ENCODE results near the gene RDH11.
A peak's percentile ranks its signal among the peaks of the same experiment; 100 is the strongest.
"Not testable (repeated sequence)": the region's sequence is repeated elsewhere in the genome, so short reads cannot be mapped to it uniquely, and the experiment has no call there.

The RDH11 gene

DNA sequence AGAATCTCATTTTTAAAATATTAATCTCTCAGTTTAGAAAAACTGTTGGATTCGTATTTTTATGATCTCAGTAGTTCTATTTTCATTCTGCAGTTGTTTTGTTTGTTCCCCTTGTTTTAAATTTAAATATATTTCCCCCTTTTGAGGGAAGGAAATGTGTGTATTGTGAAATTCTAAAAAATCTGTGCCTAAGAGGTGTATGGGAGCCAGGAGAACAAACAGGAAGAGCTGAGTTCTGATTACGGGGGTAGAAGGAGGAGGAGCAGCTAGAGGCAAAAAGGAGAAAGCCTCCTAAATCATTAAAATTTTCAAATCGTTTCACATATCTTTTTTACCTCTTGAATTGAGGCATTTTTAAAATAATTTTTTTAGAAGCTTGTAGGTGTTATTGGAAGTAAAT, 8.4 kb upstream of the RDH11 start:
- no peak for DNase-seq

DNA sequence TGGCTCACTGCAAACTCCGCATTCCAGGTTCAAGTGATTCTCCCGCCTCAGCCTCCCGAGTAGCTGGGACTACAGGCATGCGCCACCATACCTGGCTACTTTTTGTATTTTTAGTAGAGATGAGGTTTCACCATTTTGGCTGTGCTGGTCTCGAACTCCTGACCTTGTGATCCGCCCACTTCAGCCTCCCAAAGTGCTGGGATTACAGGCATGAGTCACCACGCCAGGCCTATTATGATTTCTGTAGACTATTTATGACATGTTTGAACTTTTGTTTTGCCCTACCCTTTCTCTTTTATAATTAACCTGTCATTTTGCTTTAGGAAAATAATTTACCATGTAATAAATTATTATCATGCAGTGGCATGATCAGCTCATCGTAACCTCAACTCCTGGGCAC, 5.9 kb upstream of the RDH11 start, which contains the start of gene RDH12:
Gene RDH12, plus strand, starts transcription at position 395 of the 400 bp plus-strand sequence. CDS start 20,757 bp downstream, outside the sequence.
- not testable (repeated sequence) for DNase-seq

DNA sequence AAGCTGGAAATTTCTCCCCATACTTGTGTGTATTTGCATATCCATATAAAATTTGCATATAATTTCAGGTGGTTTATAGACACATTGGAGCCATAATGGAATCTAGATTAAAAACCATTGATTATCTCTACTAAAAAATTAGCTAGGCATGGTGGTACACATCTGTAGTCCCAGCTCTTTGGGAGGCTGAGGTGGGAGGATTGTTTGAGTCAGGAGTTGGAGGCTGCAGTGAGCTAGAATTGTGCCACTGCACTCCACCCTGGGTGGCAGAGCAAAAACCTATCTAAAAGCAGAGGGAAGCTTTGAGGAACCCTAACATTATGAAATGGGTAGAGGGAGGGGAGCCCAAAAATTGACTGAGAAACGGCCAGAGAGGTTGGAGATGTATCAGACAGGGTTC, 2.6 kb upstream of the RDH11 start:
- DNase-seq = no peak

DNA sequence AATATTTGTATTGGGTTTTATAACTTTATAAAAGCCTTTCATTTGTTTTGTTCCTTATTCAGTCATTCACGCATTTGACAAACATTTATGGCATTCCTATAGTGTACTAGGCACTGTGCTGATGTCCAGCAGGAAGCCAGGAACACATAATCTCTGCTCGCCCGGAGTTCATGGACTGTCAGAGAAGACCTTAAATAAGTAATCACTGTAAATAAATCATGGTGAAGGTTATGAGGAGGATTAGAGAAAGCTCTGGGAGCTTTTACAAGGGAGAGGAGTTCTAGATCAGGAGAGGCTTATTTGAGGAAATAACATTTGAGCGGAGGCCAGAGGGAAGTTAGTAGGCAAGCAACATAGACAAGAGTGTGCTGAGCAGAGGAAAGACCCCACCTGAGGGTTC, 1.4 kb upstream of the RDH11 start:
- no peak for DNase-seq

DNA sequence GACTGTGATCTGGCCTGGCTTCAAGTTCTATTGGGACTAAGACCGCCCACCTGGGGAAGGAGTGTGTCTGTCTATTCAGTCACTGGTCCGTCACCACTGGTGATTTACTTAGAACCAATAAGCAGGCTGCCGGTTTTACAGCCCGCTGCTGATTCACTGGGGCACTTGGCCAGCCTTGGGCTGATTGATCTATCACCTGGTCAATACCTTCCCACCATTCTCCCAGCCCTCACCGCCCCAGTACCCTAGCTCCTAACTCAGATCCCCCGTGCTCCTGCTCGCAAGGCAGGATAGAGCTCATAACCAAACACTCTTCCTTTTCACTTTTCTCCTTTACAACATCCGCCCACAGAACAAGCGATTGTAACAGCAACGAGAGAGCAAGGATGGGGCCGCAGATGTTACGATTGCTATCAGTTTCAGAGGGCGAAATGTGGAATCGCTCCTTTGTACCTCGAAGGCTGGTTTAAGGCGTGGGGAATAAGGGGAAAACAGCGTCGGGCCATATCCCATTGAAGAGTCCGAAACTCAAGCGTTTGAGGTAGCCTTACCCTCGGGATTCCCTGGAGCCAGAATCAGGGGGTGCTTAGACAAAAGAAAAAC, 672 bp downstream of the RDH11 start:
- peak; percentile 58 for DNase-seq

DNA sequence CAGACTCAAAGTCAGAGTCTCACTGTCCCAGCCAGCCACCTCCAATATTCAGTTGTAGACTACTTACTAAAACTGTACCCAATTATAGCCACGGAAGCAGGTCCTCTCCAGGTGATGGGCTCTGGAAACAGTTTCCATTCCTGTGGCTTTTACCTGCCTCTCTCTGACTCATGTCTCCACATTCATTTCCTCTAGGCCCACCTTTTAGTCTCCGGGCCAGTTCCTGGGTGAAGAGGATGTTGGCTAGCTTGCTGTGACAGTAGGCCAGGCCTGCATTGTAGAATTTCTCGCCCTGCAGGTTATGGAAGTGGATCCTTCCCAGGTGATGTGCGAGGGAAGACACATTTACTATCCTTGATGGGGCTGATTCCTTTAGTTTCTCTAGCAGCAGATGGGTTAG, 5.6 kb downstream of the RDH11 start:
- DNase-seq = no peak

GRCh38 chr14:67683842-67684241, 11.7 kb downstream of the RDH11 start:
- DNase-seq = no peak

- no peak for DNase-seq
Observed at GRCh38 chr14:67680941-67681340, 14.6 kb downstream of the RDH11 start.

- DNase-seq = no peak
Observed at GRCh38 chr14:67680121-67680602, 15.4 kb downstream of the RDH11 start.

DNA sequence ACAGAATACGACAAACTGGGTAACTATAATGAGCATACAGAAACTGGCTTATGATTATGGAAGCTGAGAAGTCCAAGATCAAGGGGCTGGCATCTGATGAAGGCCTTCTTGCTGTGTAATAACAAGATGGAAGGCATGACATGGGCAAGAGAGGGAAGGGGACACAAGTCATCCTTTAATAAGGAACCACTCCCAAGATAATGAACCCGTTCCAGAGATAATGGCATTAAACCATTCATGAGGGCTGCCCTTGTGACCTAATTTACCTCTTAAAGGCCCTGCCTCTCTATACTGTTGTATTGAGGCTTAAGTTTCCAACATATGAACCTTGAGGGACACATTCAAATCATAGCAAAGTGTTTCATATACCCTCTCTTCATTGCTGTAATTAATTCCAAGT, 16.6 kb downstream of the RDH11 start:
- no peak for DNase-seq

DNA sequence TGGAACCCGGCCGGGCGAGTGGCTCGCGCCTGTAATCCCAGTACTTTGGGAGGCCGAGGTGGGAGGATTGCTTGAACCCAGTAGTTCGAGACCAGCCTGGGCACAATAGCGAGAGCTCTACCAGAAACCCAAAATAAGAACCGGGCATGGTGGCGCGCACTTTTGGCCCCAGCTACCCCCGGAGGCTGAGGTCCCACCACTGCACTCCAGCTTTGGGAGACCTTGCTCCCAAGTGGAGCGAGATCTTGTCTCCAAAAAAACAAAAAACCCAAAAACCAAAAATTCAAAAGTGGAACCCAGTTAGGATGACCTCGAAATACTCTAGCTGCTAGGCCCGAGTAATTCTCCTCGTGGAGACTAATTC, 20.4 kb downstream of the RDH11 start:
- no peak for DNase-seq

GRCh38 chr14:67674480-67675218, 20.9 kb downstream of the RDH11 start, which contains the start of gene VTI1B:
Gene VTI1B (minus strand): TSS chr14:67674632. CDS start chr14:67674489, 143 bp downstream.
- DNase-seq = peak; percentile 90

GRCh38 chr14:67674139-67674479, 21.5 kb downstream of the RDH11 start:
- DNase-seq = peak; percentile 61

DNA sequence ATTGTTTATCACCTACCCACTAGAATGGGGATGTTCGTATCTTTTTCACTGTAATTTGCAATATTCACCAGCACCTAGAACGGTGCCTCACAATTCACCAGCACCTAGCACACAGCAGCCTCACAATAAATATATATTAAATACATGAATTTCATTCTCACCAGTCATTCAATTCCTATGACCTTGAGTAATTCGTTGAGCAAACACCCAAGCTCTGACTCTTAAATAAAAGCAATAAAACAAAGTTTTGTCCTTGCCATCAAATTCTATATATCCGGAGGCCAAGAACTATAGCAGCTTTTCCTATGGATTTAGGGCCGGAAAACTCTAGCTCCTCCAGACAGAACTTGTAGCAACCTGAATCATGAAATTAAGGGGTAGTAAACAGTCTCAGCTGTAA, 22.1 kb downstream of the RDH11 start:
- DNase-seq = no peak

DNA sequence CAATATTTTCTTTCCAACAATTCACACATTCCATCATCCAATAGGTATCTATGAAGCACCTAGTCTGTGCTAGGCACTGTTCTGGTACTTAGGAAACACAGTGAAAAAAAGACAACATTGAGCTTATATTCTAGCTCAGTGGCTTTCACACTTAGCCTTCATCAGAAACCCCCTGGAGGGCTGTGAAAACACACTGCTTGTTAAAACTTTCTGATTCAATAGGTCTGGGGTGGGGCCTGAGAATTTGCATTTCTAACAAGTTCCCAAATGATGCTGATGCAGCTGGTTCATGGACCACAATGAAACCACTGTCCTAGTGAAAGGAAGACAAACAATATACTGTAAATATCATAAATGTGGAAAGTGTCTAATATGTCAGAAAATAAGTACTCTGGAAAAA, 27.0 kb downstream of the RDH11 start:
- no peak for DNase-seq

GRCh38 chr14:67666750-67667449, 28.7 kb downstream of the RDH11 start:
- no peak for DNase-seq

DNA sequence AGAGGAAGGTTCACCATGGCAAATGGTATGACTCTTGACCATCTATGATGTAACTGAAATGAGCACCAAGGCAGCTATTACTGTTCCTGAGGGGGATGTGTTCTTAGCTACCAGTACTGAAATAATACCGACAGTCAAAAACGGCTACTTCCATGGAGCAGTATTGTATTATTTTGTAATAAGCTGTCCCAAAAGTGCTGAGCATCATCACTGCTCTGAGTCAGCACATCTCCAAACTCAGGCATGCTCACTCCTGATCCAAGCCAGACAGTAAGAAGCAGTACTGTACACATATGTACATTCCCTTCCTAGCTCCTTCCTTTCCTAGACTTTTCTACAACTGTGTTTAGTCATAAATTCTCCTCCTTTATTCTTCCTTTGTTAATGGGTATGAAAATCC, 29.7 kb downstream of the RDH11 start:
- DNase-seq = no peak

DNA sequence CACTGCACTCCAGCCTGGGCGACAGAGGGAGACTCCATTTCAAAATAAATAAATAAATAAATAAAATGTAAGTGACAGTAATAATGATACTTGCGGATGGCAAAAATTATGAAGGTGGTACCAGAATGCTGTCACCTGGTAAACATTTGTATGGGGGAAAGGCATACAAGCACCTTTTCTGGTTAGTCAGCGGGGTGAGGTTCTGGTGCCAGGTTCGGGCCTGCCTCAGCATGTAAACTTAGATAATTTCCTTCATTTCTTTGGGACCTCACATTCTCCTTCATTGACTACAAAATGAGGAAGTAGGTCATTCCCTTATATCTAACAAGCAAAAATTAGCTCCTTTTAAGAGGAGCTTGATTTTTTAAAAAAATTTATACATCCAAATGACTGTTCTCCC, 31.9 kb downstream of the RDH11 start:
- no peak for DNase-seq

GRCh38 chr14:67653651-67654280, 41.8 kb downstream of the RDH11 start:
- no peak for DNase-seq

DNA sequence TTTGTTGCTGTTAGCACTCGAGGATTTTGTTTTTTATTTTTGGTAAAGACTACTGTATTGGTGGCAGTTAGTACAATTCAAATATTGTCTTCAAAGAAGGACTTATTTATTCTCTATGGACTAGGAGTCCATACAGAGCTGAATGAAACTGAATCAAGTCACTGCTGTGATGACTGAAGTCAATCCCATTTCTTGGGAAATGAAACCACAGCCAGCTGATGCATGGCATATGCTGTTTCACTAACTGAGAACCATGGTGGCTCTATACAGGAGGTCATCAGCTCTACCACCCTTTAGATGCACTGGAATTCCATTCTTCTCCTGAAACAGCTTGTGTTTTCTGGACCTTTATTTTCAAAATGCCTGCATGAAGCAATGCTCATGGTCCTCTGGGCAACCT, 43.4 kb downstream of the RDH11 start:
- no peak for DNase-seq

GRCh38 chr14:67650694-67651093, 44.9 kb downstream of the RDH11 start:
- no peak for DNase-seq

DNA sequence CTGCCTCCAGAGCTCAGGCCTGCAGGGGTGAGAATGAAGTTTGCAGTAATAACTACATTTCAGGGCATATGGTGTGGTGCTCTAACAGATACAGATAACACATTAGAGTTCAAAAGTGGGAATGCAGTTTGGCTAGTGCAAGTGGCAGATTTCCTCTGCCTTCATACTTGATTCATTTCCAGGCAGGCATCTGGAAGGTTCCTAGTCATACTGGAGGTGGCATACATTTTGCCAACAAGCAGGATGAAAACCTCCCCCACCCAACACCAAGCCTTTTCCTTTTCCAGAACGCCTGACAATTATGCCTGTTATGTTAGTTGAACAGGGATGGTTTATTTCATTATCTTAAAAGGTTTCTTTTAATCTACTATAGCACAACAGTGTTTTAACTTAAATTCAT, 45.4 kb downstream of the RDH11 start:
- DNase-seq = no peak

DNA sequence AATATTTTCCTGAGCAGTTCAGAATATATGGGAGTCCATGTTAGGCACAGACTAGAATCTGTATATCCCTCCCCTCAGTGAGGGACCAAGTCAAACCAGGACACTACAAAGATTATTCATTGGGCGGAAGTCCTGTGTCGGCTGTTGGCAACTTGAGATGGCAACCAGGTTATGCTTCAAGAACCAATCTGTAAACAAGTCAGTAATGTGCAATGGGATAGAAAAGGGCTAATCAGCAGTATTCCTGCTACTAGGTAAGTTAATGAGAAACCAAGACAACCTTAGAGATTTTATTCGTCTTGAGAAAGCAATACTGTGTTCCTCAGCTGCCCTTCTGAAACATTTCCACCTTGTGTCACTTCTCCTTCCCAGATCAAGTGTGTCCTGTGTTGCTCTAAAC, 49.4 kb downstream of the RDH11 start:
- DNase-seq = no peak

- DNase-seq = no peak
Observed at GRCh38 chr14:67645414-67645813, 50.1 kb downstream of the RDH11 start.

All from activated T-cell treated with anti-CD3 and anti-CD28 coated beads, Interleukin-2, amount 50 U/mL, for 1 hour (primary cell).